ENCODE results near the gene SLU7.

GRCh38 chr5:160423099-160423498 lies 4.2 kb upstream of the SLU7 start:
- TF ChIP-seq POLR2AphosphoS5 (IDR thresholded peaks at IDR 0.05; ENCODE audit: low read depth, low read length) (no peak), TAF1 (IDR thresholded peaks at IDR 0.05; ENCODE audit: borderline replicate concordance, low read depth, low read length) (no peak), GABPA (IDR thresholded peaks at IDR 0.05; ENCODE audit: low read depth) (no peak), EZH2phosphoT487 (IDR thresholded peaks at IDR 0.05; ENCODE audit: borderline replicate concordance, low read depth) (no peak)
